CD4-positive, alpha-beta T cell treated with Interleukin-1 beta for 1 hour (primary cell): ENCODE results near the gene DLX1.
"Not testable (repeated sequence)": the region's sequence is repeated elsewhere in the genome, so short reads cannot be mapped to it uniquely, and the experiment has no call there.

ENCODE experiments used
- DNase-seq, 2 donors: peaks; one replicate each; pipeline ENCODE4 v3.0.0-alpha.2; 2020 to 2022

The DLX1 gene

GRCh38 chr2:172085460-172086159 is at the start of gene DLX1:
TSS of gene DLX1 (plus strand) at chr2:172085507. CDS start at chr2:172085678, 171 bp downstream.
- DNase-seq = no peak

- DNase-seq = no peak
Observed at GRCh38 chr2:172038121-172038520, 47.2 kb upstream of the DLX1 start.

GRCh38 chr2:172038604-172039003 is 46.7 kb upstream of the DLX1 start:
- no peak for DNase-seq

- no peak for DNase-seq
Observed at GRCh38 chr2:172039011-172039704, 46.1 kb upstream of the DLX1 start.

GRCh38 chr2:172040311-172040710 is 45.0 kb upstream of the DLX1 start:
- DNase-seq = no peak

- DNase-seq = no peak
Observed at GRCh38 chr2:172046080-172046678, 39.1 kb upstream of the DLX1 start.

GRCh38 chr2:172046866-172047565 is 38.3 kb upstream of the DLX1 start:
- no peak for DNase-seq

GRCh38 chr2:172047566-172048507 is 37.5 kb upstream of the DLX1 start:
- DNase-seq = no peak

- DNase-seq = no peak
Observed at GRCh38 chr2:172048508-172049503, 36.5 kb upstream of the DLX1 start.

- no peak for DNase-seq
Observed at GRCh38 chr2:172049567-172050120, 35.7 kb upstream of the DLX1 start.

- no peak for DNase-seq
Observed at GRCh38 chr2:172050479-172051125, 34.7 kb upstream of the DLX1 start.

- no peak for DNase-seq
Observed at GRCh38 chr2:172052000-172052983, 33.0 kb upstream of the DLX1 start.

GRCh38 chr2:172053486-172053885 is 31.8 kb upstream of the DLX1 start:
- DNase-seq = no peak

- DNase-seq = no peak
Observed at GRCh38 chr2:172056293-172056692, 29.0 kb upstream of the DLX1 start.

GRCh38 chr2:172058660-172059059 is 26.6 kb upstream of the DLX1 start:
- no peak for DNase-seq

GRCh38 chr2:172060118-172060517 is 25.2 kb upstream of the DLX1 start:
- DNase-seq = not testable (repeated sequence)

GRCh38 chr2:172062402-172063004 is 22.8 kb upstream of the DLX1 start:
- DNase-seq = no peak

GRCh38 chr2:172063446-172063845 is 21.9 kb upstream of the DLX1 start:
- DNase-seq = no peak
